GM12892 (cell line): ENCODE results near the gene RGMB.
"Not testable (repeated sequence)": the region's sequence is repeated elsewhere in the genome, so short reads cannot be mapped to it uniquely, and the experiment has no call there.

Source experiments
- DNase-seq: peaks from one replicate; pipeline ENCODE4 v3.0.0; 2011; ENCODE audit not compliant: insufficient read length
- FAIRE-seq: peaks from 2 replicates; lab custom pipeline; 2011; peaks lifted over from hg19 to GRCh38; lab: Jason Lieb, UNC
- POLR2A ChIP-seq: IDR thresholded peaks from 2 replicates; pipeline ENCODE4 v1.6.1; 2011; ENCODE audit warnings: low read depth, low read length, control low read depth
- POLR2AphosphoS5 ChIP-seq: IDR thresholded peaks from 2 replicates; pipeline ENCODE4 v1.6.1; 2011; ENCODE audit warnings: low read depth, low read length, control low read depth
- TAF1 ChIP-seq: IDR thresholded peaks from 2 replicates; pipeline ENCODE4 v1.6.1; 2011; ENCODE audit warnings: low read depth, mild to moderate bottlenecking, control low read depth, low read length, borderline replicate concordance

Gene RGMB

DNA sequence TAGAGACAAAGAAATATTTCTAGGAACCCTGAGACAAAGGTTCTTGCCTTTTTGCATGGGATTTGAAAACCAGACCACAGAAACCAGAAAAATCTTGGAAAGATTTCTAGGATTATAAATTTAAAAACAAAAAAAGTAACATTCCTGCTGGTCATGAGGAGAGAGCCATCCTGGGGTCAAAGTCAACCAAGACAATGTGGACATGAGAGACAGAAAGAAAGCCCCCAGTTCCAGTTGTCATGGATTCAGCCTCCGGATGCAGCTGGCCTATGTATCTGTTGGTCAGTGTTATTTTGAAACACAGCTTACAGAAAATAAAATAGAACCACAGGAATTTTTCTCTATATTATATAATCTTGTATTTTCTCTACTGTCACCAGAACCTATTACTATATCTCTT is 24.4 kb upstream of the RGMB start:
- no peak for FAIRE-seq
- DNase-seq = no peak
- no peak for TF ChIP-seq TAF1
- no peak for TF ChIP-seq POLR2A
- no peak for TF ChIP-seq POLR2AphosphoS5

- no peak for DNase-seq
- no peak for TF ChIP-seq POLR2A
- no peak for TF ChIP-seq TAF1
- no peak for TF ChIP-seq POLR2AphosphoS5
- FAIRE-seq = peak; percentile 40
These were observed 22.8 kb upstream of the RGMB start for GRCh38 chr5:98750693-98751092.

GRCh38 chr5:98752331-98752730 is 21.1 kb upstream of the RGMB start:
- not testable (repeated sequence) for FAIRE-seq, DNase-seq

- not testable (repeated sequence) for DNase-seq, FAIRE-seq
These were observed 20.7 kb upstream of the RGMB start for GRCh38 chr5:98752801-98753200.

DNA sequence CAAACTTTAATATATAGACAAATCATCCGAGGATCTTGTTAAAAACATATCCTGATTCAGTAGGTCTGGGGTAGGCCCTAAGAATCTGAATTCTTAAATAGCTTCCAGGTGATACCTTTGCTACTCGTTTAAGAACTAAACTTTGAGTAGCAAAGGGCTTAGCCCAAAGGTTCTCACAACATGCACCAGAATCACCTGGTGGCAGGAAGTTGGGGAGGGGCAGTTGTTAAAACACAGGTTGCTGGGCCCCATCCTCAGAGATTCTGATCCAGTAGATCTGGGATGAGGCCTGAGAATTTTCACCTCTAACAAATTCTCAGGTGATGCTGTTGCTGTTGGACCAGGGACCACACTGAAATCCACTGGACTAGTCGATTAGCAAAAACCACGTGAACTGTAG is 20.0 kb upstream of the RGMB start:
- DNase-seq (no peak), FAIRE-seq (no peak)
- TF ChIP-seq TAF1 (no peak), POLR2A (no peak), POLR2AphosphoS5 (no peak)

GRCh38 chr5:98755406-98755805 is 18.1 kb upstream of the RGMB start:
- FAIRE-seq (no peak), DNase-seq (no peak)
- TF ChIP-seq POLR2AphosphoS5 = no peak

GRCh38 chr5:98757978-98758377 is 15.5 kb upstream of the RGMB start:
- DNase-seq (no peak), FAIRE-seq (no peak)
- no peak for TF ChIP-seq POLR2A
- no peak for TF ChIP-seq POLR2AphosphoS5
- TF ChIP-seq TAF1 = no peak

DNA sequence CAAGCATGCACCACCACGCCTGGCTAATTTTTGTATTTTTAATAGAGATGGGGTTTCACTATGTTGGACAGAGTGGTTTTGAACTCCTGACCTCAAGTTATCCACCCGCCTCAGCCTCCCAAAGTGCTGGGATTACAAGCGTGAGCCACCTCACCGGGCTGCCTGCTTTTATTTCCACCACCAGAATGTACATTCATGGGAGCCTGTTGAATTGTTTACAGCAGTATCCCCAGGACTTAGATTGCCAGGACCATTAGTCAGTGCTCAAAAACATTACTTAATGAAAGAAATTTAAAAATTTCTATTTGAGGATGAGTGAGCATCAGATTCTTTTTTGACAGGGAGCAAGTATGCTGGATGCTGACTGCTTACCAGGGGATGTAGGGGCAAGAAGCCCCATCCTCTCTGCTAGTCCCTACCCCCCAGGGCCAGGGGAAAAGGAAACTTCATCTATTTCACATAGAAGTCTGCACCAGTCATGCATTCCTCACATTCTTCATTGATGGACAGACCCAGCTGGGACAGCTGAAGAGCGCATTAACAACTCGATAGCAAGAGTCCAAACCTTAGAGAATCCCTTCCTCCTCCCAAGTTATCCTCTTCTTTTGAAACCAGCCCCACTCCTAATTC is 10.3 kb upstream of the RGMB start:
- DNase-seq (no peak), FAIRE-seq (no peak)
- TF ChIP-seq POLR2AphosphoS5 (no peak), POLR2A (no peak), TAF1 (no peak)

DNA sequence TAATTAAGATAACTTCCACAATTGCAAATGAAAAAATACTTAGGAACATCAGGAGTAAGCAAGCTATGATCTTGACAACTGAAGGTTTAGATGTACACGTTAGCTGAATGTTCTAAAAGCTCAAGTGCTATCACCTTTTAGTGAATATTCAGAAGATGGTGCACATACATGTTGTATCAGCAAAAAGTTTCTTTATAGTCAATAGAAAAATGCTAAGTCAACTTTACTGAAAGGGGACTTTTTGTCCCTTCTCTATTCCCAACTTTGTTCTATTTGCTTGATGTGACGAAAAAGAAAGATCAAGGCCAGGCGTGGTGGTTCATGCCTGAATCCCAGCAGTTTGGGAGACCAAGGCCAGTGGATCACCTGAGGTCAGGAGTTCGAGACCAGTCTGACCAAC is 7.6 kb upstream of the RGMB start:
- FAIRE-seq (no peak), DNase-seq (no peak)
- TF ChIP-seq POLR2A (no peak), POLR2AphosphoS5 (no peak), TAF1 (no peak)

DNA sequence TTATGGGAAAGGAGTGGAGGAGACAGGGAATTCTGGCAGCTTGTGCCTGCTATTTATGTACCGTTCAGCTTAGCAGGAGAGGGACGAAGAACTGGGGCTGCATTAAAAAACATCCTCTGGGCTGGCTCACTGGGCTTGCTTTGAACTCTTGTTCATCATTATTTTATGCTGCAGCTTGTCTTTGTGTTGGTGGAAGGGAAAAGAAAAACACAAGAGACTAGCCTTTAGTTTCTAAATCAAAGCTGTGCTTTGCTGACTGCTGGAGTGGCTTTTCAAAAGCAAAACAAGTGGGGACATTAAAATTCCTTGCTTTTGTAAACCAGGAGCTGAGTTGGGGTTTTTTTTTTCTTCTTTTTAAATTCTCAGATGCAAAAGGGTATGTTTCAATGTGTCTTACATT is 5.9 kb upstream of the RGMB start:
- FAIRE-seq = no peak

DNA sequence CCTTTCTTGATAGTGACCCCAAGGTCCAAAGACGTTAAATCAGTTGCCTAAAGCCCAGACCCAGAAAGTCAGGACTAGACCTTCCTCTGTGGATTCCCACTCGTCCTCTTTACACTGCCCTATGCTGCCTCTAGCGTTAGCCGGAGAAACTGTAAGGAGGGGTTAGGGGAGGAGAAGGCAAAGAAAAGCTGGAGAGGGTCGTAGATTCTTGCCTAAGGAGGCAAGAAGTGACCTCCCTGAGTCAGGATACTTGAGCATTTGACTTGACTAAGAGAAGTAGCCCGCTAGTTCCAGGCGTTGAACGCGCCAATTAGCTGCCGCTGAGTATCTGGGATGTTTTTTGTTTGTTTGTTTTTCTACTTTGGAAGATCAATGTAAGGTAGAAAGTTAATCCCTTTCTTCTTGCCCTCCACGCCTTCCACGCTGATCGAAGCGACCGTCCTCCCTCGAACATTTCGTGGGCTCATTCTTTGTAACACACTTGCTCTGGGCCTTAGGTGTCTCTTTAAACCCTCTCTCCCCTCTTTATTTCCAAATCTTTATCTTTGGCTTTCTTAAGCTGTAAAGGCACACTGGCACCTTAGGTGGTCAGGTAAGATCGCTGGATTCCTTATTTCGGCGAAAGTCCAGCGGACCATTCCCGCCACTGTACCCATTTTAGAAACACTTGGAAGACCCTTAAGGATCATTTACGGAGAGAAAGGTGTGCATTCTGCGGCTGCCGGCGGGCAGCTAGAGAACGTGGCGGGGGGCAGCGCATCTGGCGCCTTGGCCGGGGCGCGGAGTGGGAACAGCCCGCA is 5.1 kb upstream of the RGMB start:
- no peak for DNase-seq
- peak; percentile 81 for FAIRE-seq
- no peak for TF ChIP-seq POLR2A
- TF ChIP-seq TAF1 = no peak
- TF ChIP-seq POLR2AphosphoS5 = no peak

More for the DNA sequence above, 5.9 kb upstream of the RGMB start:
- no peak for TF ChIP-seq TAF1
- no peak for TF ChIP-seq POLR2A
- TF ChIP-seq POLR2AphosphoS5 = no peak
- DNase-seq = no peak

- no peak for FAIRE-seq
- no peak for DNase-seq
These were observed 4.6 kb upstream of the RGMB start for GRCh38 chr5:98768960-98769209.

More at GRCh38 chr5:98768960-98769209, 4.6 kb upstream of the RGMB start:
- TF ChIP-seq TAF1 = no peak
- no peak for TF ChIP-seq POLR2A
- TF ChIP-seq POLR2AphosphoS5 = no peak
